IPS-NIHi7 (cell line): ENCODE data around the gene IRF2BP2.
A peak's percentile ranks its signal among the peaks of the same experiment; 100 is the strongest.
"Not testable (repeated sequence)": the region's sequence is repeated elsewhere in the genome, so short reads cannot be mapped to it uniquely, and the experiment has no call there.

Experiments
- DNase-seq: peaks from one replicate; pipeline ENCODE4 v3.0.0; 2012; ENCODE audit warnings: mixed read lengths; ENCODE audit errors: extremely low spot score

IRF2BP2 gene

GRCh38 chr1:234610061-234610665 is at the start of gene IRF2BP2:
Gene IRF2BP2 (minus strand): TSS chr1:234610178. CDS start chr1:234609494, 684 bp downstream.
- peak; percentile 83 for DNase-seq

- DNase-seq: no peak
These were observed 49.6 kb upstream of the IRF2BP2 start for GRCh38 chr1:234659538-234659937.

- peak; percentile 28 for DNase-seq
These were observed 48.2 kb upstream of the IRF2BP2 start for GRCh38 chr1:234658138-234658537.

GRCh38 chr1:234656944-234657654 is 47.1 kb upstream of the IRF2BP2 start:
- no peak for DNase-seq

- no peak for DNase-seq
These were observed 46.3 kb upstream of the IRF2BP2 start for GRCh38 chr1:234656070-234656895.

- DNase-seq: no peak
These were observed 45.5 kb upstream of the IRF2BP2 start for GRCh38 chr1:234655328-234656069.

- DNase-seq: no peak
These were observed 44.2 kb upstream of the IRF2BP2 start for GRCh38 chr1:234654002-234654733.

- DNase-seq: no peak
These were observed 39.6 kb upstream of the IRF2BP2 start for GRCh38 chr1:234649432-234650081.

GRCh38 chr1:234647758-234648157 is 37.8 kb upstream of the IRF2BP2 start:
- DNase-seq: no peak

- DNase-seq: no peak
These were observed 37.3 kb upstream of the IRF2BP2 start for GRCh38 chr1:234647245-234647644.

- no peak for DNase-seq
These were observed 36.0 kb upstream of the IRF2BP2 start for GRCh38 chr1:234645964-234646363.

GRCh38 chr1:234645474-234645953 is 35.5 kb upstream of the IRF2BP2 start:
- no peak for DNase-seq

GRCh38 chr1:234644928-234645327 is 35.0 kb upstream of the IRF2BP2 start:
- no peak for DNase-seq

GRCh38 chr1:234643850-234644134 is 33.8 kb upstream of the IRF2BP2 start:
- DNase-seq: no peak

- no peak for DNase-seq
These were observed 33.3 kb upstream of the IRF2BP2 start for GRCh38 chr1:234643111-234643849.

GRCh38 chr1:234642428-234642827 is 32.5 kb upstream of the IRF2BP2 start:
- no peak for DNase-seq

- DNase-seq: no peak
These were observed 30.0 kb upstream of the IRF2BP2 start for GRCh38 chr1:234639961-234640360.

GRCh38 chr1:234638832-234639799 is 29.1 kb upstream of the IRF2BP2 start:
- no peak for DNase-seq

- DNase-seq: not testable (repeated sequence)
These were observed 24.9 kb upstream of the IRF2BP2 start for GRCh38 chr1:234634922-234635321.
